ENCODE measurements around the gene TOR2A. TPM values are rescaled to one million over a fixed set of nuclear protein-coding genes. Genes with fewer than 3 reads are reported as not detected.
"Not testable (repeated sequence)": the region's sequence is repeated elsewhere in the genome, so short reads cannot be mapped to it uniquely, and the experiment has no call there.

TOR2A gene
- total and polyA plus RNA-seq, 8 donors = 10.6 to 21.8 (median 14.8) TPM

DNA sequence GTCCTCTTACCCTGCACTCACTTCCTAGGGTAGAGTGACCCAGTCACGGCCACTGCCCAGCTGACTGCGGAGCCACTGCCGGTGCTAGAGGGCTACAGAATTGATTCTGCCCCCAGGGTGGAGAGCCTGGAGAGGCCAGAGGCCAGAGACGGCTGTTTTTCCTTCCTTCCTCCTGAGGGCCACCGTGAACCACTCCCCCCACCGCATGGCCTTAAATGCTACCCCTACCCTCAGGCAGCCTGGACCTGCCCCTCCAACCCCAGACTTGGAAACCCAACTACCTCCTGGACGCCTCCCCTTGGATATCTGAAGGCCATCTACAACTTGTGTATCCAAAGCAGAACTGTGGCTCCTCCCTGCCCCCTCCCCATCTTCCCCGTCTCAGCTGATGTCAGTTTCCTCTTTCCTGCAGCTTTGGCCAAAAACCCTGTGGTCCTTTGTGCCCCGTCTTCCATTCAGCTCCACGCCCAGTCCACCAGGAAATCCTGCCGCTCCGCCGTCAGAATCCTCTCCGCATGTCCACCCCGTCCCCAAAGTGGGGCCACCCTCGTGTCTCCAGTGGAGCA lies 27.1 kb upstream of the TOR2A start:
- H3K36me3 ChIP-seq = peaks cover 0 to 32% of the 10 kb centered on the region in 2 donors
- H3K4me1 ChIP-seq = peaks cover 0 to 60% of the 10 kb centered on the region in 2 donors
- no peaks in the 10 kb centered on the region for H3K27me3 ChIP-seq
- intact Hi-C loops (cut with DNase I) = no loop called here
- peak overlapping the region; percentile 39 to 70 for H3K27ac ChIP-seq
- ATAC-seq = peak; percentile 63
- peak overlapping the region in 1 of 2 donors; percentile 30 for H3K4me3 ChIP-seq
- TF ChIP-seq, protein P1, sequence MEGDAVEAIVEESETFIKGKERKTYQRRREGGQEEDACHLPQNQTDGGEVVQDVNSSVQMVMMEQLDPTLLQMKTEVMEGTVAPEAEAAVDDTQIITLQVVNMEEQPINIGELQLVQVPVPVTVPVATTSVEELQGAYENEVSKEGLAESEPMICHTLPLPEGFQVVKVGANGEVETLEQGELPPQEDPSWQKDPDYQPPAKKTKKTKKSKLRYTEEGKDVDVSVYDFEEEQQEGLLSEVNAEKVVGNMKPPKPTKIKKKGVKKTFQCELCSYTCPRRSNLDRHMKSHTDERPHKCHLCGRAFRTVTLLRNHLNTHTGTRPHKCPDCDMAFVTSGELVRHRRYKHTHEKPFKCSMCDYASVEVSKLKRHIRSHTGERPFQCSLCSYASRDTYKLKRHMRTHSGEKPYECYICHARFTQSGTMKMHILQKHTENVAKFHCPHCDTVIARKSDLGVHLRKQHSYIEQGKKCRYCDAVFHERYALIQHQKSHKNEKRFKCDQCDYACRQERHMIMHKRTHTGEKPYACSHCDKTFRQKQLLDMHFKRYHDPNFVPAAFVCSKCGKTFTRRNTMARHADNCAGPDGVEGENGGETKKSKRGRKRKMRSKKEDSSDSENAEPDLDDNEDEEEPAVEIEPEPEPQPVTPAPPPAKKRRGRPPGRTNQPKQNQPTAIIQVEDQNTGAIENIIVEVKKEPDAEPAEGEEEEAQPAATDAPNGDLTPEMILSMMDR (IDR thresholded peaks at IDR 0.05) = no peak
- no peaks in the 10 kb centered on the region for H3K9me3 ChIP-seq
- peak in 2 of 4 donors; percentile 45 to 83 for DNase-seq

DNA sequence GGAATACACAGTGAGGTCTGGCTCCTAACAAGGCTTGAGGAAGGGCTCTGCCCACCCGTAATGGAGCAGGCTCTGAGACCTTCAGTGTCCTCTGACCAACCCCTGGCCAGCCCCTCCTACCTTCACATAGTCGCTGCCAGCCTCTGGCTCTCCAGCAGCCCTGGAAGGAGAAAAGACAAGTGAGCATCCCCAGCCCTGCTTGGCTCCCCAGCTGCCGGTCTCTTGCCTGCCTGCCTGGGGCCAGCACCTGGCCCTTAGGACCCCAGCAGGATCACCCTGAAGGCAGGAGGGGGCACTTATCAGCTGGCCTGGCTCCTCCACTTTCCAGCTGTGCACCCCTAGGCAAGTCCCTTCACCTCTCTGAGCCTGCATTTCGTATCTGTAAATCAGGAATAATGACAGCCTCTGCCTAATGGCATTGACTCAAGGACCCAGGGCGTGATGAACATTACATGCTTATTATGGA lies 26.4 kb upstream of the TOR2A start:
- intact Hi-C loops (cut with DNase I) = no loop called here
- Histone ChIP-seq H3K4me1 (peaks cover 0 to 54% of the 10 kb centered on the region in 2 donors), H3K27ac (peak overlapping the region; percentile 26 to 70), H3K9me3 (no peaks in the 10 kb centered on the region), H3K27me3 (peaks cover 0 to 1% of the 10 kb centered on the region in 2 donors), H3K36me3 (peaks cover 0 to 28% of the 10 kb centered on the region in 2 donors), H3K4me3 (peak overlapping the region in 1 of 2 donors; percentile 30)
- ATAC-seq = no peak
- no peak for DNase-seq
- TF ChIP-seq, protein P1 (IDR thresholded peaks at IDR 0.05) = no peak

DNA sequence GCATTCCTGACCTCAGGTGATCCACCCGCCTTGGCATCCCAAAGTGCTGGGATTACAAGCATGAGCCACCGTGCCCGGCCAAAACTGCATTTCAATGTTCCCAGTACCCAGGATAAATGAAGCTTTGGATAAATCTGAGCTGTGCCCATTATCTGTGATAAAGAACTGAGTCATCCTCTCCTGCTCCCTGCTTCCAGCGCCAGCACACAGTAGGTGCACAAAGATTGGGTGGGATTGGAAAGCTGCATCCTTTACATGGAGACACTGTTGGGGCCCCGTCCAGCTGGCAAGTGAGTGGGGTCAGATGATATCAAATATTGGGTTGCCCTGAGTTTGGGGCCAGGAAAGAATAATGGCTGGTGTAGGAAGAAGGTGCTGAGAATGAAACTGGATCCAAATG lies 26.0 kb upstream of the TOR2A start:
- ATAC-seq (no peak), DNase-seq (no peak)
- Histone ChIP-seq H3K4me3 (peak overlapping the region in 1 of 2 donors; percentile 30), H3K27me3 (peaks cover under 1 to 6% of the 10 kb centered on the region in 2 donors), H3K4me1 (peaks cover 0 to 49% of the 10 kb centered on the region in 2 donors), H3K36me3 (peaks cover 0 to 28% of the 10 kb centered on the region in 2 donors), H3K9me3 (no peaks in the 10 kb centered on the region), H3K27ac (peak overlapping the region; percentile 26 to 70)
- intact Hi-C loops (cut with DNase I) = no loop called here
- TF ChIP-seq, protein P1 (IDR thresholded peaks at IDR 0.05) = no peak

DNA sequence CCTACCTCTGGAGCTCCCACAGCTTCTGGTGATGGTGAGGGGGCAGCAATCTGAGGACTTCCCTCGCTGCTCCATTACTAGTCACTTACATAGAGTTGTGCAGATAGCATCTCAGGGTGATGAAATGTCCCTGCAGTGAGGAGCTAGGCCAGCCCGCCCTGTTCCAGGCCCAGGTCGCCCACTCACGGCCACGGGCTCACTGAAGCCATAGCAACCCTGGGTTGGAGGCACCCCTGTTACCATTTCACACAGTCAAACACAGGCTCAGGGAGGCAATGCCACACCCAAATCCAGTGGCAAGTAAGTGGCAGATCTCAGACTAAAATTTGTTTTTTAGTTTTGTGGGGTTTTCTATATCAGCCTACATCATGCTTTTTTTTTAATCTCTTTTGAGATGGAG lies 23.7 kb upstream of the TOR2A start:
- H3K9me3 ChIP-seq = no peaks in the 10 kb centered on the region
- ATAC-seq = no peak
- TF ChIP-seq, protein P1 (IDR thresholded peaks at IDR 0.05) = no peak
- DNase-seq = no peak
- H3K4me1 ChIP-seq = peaks cover 0 to 40% of the 10 kb centered on the region in 2 donors
- H3K27ac ChIP-seq = peak overlapping the region in 1 of 2 donors; percentile 55
- peaks cover 18 to 28% of the 10 kb centered on the region in 2 donors for H3K27me3 ChIP-seq
- peak overlapping the region in 1 of 2 donors; percentile 7 for H3K4me3 ChIP-seq
- H3K36me3 ChIP-seq = peaks cover 0 to 41% of the 10 kb centered on the region in 2 donors
- intact Hi-C loops (cut with DNase I) = no loop called here

DNA sequence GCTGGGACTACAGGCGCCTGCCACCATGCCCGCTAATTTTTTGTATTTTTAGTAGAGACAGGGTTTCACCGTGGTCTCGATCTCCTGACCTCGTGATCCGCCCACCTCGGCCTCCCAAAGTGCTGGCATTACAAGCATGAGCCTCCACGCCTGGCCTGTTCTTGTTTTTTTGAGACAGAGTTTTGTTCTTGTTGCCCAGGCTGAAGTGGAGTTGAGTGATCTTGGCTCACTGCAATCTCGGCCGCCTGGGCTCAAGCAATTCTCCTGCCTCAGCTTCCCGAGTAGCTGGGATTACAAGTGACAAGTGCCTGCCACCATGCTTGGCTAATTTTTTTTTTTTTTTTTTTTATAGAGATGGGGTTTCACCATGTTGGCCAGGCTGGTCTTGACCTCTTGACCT lies 21.7 kb upstream of the TOR2A start:
- H3K9me3 ChIP-seq; DNase-seq; ATAC-seq; H3K4me3 ChIP-seq; H3K27ac ChIP-seq; intact Hi-C loops (cut with DNase I): not testable (repeated sequence)
- Histone ChIP-seq H3K36me3 (peaks cover 0 to 49% of the 10 kb centered on the region in 2 donors), H3K27me3 (peaks cover 18 to 37% of the 10 kb centered on the region in 2 donors), H3K4me1 (peaks cover 0 to 21% of the 10 kb centered on the region in 2 donors)

Data from left lung (tissue), 10 donors.